Hepatocyte (in vitro differentiated cells): ENCODE data around the gene TCEA3.

ENCODE experiments used
- EZH2 ChIP-seq: fragments of 200-600 bp; sonication (generic); IDR thresholded peaks from 2 replicates; pipeline ENCODE4 v1.6.1; 2016; ENCODE audit warnings: antibody characterized with exemption, mild to moderate bottlenecking, borderline replicate concordance
- TF ChIP-seq, protein P1 (sequence below): fragments of 200-600 bp; sonication (generic); IDR thresholded peaks from 2 replicates; pipeline ENCODE4 v1.5.1; 2016; ENCODE audit warnings: antibody characterized with exemption, mild to moderate bottlenecking; ENCODE audit not compliant: poor library complexity

- TF ChIP-seq, protein P1, sequence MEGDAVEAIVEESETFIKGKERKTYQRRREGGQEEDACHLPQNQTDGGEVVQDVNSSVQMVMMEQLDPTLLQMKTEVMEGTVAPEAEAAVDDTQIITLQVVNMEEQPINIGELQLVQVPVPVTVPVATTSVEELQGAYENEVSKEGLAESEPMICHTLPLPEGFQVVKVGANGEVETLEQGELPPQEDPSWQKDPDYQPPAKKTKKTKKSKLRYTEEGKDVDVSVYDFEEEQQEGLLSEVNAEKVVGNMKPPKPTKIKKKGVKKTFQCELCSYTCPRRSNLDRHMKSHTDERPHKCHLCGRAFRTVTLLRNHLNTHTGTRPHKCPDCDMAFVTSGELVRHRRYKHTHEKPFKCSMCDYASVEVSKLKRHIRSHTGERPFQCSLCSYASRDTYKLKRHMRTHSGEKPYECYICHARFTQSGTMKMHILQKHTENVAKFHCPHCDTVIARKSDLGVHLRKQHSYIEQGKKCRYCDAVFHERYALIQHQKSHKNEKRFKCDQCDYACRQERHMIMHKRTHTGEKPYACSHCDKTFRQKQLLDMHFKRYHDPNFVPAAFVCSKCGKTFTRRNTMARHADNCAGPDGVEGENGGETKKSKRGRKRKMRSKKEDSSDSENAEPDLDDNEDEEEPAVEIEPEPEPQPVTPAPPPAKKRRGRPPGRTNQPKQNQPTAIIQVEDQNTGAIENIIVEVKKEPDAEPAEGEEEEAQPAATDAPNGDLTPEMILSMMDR, result no peak
- no peak for TF ChIP-seq EZH2
Observed at GRCh38 chr1:23425193-23425494, 596 bp upstream of the TCEA3 start.
